HL-60/S4 treated with phorbol 12-myristate 13-acetate at 8.2 ng/mL for 4 days and 3 days (cell line): ENCODE data around the gene SFT2D3.

ENCODE experiments used
- in situ Hi-C: fragments of 300-500 bp; cut with MboI; formaldehyde crosslinking; loops from 2 replicates; pipeline ENCODE4 v1.15.0; 2022; ENCODE audit warnings: low sequenced_read_pairs

SFT2D3 gene

GRCh38 chr2:127664065-127664894 is 37.0 kb upstream of the SFT2D3 start:
- in situ Hi-C loops: no loop called here

DNA sequence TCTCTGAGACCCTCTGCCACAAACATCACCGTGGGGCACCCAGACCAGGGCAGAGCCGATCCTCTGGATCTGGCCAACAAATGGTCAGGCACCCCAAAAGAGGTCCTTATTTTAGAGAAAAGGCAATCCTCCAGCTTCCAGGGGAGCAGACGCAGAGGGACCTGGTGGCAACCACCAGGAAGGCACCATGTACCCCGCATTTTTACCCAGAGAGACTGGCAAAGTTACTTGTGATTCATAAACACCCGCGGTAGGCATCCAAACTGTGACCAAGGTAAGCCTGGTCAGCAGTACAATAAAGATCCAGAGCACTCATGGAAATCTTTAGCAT is 36.4 kb upstream of the SFT2D3 start:
- in situ Hi-C loops: no loop called here

GRCh38 chr2:127665267-127665893 is 35.9 kb upstream of the SFT2D3 start:
- in situ Hi-C loops: no loop called here

DNA sequence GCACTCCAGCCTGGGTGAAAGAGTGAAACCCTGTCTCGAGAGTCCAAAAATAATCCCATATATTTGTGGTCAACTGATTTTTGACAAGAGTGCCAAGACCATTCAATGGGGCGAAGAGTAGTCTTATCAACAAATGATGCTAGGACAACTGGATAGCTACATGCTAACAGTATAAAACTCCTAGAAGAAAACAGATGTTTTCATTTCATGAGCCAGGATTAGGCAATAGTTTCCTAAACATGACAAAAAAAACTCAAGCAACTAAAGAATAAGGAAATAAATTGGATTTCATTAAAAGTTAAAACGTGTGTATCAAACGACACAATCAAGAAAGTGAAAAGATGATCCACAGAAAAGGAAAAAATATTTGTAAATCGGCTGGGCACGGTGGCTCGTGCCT is 32.2 kb upstream of the SFT2D3 start:
- in situ Hi-C loops: no loop called here

- in situ Hi-C loops: no loop called here
Observed at GRCh38 chr2:127670055-127670956, 31.0 kb upstream of the SFT2D3 start.

- in situ Hi-C loops: no loop called here
Observed at GRCh38 chr2:127670957-127671290, 30.4 kb upstream of the SFT2D3 start.

- in situ Hi-C loops: no loop called here
Observed at GRCh38 chr2:127671557-127672302, 29.6 kb upstream of the SFT2D3 start.

DNA sequence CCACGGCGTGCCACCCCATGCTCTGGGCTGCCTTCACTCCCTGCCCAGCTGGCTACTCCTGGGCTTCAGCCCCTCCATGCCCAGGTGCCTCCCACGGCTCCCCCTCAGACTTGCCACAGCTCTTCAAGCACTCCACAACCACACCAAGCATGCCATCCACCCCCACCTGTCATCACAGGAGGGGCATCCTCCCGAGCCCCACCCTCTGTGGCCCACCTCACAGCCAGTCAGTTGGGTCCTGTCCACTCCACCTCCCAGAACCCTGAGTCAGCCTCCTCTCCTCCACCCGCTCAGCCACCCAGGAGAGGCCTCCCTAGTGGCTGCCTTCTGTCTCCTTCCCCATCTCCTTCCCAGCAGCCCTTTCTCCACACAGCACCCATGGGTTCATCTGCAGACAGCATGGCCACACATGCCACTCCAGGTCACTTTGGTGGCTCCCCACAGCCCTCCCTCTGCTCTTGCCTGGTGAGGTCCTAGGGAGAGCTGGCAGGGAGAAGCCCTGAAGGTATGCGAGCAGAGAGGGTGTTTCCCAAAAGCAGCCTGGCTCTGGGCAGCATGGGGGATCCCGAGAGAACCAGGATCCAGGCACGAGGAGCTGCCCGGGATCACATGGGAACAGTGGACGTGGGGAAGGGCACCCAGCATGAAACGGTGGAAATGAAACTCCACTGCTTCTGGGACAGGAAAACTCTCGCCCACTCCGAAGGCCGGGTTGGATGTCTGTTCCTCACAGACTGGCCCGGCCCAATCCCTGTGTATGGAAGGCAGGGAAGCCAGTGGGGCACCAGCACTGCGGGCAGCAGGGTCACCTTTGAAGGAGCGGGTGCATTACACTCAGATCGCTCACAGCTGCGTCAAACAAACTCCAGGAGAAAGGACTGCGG is 28.7 kb upstream of the SFT2D3 start:
- in situ Hi-C loops: no loop called here

- in situ Hi-C loops: no loop called here
Observed at GRCh38 chr2:127673291-127674069, 27.8 kb upstream of the SFT2D3 start.

DNA sequence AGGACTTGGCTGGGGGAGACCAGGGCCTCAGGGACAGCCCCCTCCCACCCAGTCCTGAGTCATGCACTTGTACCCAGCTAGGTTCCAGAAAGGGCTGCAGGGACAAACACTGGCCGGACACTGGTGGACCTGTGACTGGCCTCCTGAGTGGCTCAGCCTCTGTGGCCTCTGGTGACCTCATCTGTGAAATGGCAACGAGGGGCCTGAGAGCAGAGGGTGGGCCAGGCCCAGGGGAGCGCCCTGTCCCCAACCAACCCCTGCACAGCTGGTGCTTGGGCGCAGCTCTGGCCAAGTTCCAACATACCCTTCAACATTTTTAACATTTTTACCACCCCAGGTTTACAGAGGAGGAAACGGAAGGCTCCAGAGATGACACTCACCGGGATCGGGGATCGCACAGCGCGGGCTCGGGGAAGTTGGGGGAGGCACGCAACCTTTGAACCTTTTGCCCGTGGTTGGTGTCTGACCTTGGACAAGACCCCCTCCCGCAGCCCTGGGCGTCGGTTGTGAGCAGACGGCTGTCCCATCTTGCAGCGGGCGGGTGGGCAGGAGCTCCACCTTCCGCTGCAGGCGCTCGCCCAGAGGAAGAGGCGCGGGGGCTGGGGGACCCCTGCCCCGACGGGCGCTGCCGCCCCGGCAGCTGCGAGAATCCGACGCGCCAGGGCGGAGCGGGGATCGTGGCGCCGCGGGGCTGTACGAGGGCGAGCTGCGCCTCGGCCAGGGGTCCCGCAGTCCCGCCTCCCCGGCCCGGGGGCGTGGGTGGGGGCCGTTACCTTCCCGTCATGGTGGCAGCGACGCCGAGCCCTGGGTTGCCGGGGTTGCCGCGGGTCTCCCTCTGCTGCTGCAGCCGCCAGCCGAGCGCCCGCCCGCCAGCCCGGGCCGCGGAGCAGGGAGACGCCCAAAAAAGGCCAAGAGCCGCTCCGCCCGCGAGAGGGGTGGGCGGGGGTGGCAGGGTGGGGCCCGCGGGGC is 26.8 kb upstream of the SFT2D3 start:
- in situ Hi-C loops: no loop called here

GRCh38 chr2:127675331-127676261 is 25.7 kb upstream of the SFT2D3 start, which contains the start of gene LIMS2:
LIMS2 (minus strand) TSS chr2:127675530; CDS start chr2:127675024, 506 bp downstream.
- in situ Hi-C loops: no loop called here

GRCh38 chr2:127676906-127677305 is 24.4 kb upstream of the SFT2D3 start:
- in situ Hi-C loops: no loop called here

DNA sequence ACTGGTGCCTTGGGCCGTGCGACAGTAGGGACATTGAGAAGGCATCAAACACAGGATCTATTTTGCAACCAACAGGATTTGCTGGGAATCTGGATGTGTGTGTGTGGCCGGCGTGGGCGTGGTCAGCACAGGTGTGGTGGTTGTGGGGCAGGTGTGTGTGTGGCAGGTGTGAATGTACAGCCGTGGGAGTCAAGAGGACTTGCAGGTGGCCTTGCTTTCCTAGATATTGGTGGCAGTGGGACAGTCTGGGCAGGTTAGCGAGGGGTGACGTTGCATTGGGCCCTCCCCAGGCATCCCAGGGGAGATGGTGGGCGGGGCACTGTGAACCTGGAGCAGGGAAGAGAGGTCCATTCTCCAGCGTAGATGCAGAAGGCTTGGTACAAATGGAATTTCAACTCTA is 22.8 kb upstream of the SFT2D3 start:
- in situ Hi-C loops: no loop called here

- in situ Hi-C loops: no loop called here
Observed at GRCh38 chr2:127678991-127679390, 22.3 kb upstream of the SFT2D3 start.

DNA sequence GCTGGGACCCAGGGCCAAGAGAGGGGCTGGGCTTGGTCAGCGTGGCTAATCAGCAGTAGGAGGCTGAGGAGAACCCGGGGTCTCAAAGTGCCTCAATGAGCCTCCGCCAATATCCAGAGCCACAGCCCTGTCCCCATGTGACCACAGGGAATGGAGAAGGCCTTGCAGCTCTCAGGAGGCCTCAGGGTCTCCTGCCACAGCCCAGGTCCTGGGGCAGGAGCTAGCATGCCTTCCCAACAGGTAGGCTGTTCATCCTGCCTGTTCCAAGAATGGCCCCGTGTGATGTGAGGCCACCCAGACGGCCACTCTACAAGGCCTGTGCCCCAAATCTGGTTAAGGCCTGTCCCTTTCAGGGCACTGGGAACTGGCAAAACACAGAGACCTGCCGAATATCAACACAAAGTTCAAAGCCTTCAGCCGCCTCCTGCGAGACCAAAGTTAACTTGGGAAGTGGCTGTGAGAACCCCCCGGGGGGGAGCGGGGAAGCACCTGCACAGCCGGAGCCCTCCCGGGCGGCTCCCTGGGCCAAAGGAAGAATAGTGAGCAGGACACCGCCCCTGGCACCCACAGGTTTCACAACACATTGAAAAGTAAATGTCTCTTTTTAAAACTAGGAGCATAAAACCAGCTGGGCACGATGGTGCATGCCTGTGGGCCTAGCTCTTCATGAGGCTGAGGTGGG is 21.5 kb upstream of the SFT2D3 start:
- in situ Hi-C loops: no loop called here

- in situ Hi-C loops: no loop called here
Observed at GRCh38 chr2:127680706-127681287, 20.5 kb upstream of the SFT2D3 start.
